Lung microvascular endothelial cell (primary cell): ENCODE results near the gene KIF6. TPM values are rescaled to one million over a fixed set of nuclear protein-coding genes. Genes with fewer than 3 reads are reported as not detected.
"Not testable (repeated sequence)": the region's sequence is repeated elsewhere in the genome, so short reads cannot be mapped to it uniquely, and the experiment has no call there.

ENCODE experiments used
- DNase-seq, 2 donors: peaks; one replicate each; pipeline versions ENCODE4 v3.0.0 to v3.0.0-alpha.2; 2010; ENCODE audit warnings: low read depth in 2 of 2
- total RNA-seq: library from RNA; depleted of rRNA; stranded (reverse); fragments of >200 nt; gene quantifications from 2 replicates; pipeline ENCODE4 v1.2.1, GENCODE V29; 2014

KIF6 gene
- total RNA-seq, 1 donor from 2014 or later = 0.40 TPM

DNA sequence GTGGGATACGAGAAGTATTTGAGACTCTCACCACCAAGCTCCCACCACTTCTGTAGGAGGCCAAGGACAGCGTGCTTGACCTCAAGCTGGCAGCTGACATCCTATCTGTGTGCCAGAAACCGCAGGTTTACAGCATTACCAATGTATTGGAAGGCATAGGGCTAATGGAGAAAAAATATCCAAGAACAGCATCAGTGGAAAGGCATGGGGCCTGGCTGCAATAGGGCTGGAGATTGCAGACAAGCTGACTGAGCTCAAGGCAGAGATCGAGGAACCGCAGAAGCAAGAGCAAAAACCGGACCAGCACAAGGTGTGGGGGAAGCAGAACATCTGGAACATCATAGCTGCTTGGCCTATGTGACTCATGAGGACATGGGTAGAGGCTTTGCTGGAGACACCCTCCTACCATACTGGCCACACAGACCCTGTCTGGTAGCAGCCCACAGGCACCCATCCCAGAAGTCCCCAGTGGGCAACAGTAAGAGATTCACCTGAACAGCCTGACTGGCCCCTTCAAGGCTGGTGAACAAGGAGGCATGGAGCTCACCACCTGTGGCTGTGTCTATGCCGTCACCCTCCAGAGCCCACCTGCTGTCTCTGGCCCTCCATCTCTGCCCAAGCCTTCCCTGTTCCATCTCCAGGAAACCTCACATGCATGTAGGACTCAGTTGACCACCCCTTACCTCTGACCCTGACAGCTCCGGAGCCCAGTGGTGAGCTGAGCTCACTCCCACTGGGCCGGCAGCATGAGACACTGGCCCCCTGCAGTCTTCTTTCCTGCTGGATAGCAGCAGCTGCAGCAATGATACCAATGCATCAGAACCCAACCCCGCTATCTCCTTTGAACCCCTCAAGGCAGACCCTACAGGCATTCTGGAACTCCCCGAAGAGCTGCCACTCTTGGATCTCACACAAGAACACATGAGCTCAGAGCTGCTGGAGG, 171.1 kb downstream of the KIF6 start:
- no peak for DNase-seq

DNA sequence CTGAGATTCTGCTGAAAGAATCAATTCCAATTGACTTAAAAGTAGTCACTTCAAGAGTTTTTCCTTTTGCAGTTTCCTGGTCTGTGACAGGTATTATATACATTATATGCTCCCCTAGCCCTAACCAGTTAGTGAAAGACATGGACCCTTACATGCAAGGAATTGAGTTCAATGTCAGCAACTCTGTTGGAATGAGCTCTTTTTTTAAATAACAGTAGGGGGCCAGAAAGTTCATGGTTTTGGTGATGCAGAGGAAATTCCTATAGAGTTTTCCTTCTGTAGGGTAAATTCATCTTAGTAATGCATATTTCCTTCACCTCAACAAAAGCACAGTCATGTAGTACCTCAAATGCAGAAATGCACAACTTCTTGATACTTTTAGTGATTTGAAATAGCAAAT, 172.2 kb downstream of the KIF6 start:
- DNase-seq = no peak

DNA sequence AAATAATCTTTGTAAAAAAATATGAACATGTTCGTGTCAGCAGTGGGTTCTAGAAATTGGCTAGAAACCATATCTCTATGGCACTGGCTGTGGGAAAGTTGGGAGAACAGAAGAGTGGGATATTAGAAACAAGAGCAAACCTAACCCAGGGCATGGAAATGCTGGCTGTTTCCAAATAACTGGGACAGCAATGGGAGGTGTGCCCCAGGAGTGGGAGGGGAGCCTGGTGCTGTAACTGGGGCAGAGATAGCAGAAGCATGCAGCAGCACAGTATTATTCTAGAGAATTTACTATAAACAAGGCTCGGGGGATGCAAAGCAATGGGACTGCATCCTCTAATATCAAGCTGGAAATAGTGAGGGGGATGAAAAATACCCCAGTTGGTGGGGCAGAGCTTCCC, 175.0 kb downstream of the KIF6 start:
- no peak for DNase-seq

DNA sequence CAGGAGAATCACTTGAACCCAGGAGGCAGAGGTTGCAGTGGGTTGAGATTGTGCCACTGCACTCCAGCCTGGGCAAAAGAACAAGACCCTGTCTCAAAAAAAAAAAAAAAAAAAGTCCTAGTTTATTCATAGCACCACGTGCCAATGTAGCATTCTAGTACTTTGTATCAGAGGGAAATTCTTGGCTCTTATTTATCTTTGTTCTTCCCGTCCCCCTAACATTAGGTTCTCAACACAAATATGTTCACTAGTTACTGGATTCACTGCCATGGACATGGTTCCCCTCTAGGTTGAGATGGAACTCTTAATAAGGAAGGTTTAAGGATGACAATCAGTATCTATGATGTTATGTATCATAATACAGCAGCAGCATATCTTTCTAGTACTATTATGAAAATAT, 178.5 kb downstream of the KIF6 start:
- DNase-seq = no peak

- DNase-seq = no peak
Measured at GRCh38 chr6:39543950-39544349, 181.3 kb downstream of the KIF6 start.

- no peak for DNase-seq
Measured at GRCh38 chr6:39543095-39543494, 182.1 kb downstream of the KIF6 start.

DNA sequence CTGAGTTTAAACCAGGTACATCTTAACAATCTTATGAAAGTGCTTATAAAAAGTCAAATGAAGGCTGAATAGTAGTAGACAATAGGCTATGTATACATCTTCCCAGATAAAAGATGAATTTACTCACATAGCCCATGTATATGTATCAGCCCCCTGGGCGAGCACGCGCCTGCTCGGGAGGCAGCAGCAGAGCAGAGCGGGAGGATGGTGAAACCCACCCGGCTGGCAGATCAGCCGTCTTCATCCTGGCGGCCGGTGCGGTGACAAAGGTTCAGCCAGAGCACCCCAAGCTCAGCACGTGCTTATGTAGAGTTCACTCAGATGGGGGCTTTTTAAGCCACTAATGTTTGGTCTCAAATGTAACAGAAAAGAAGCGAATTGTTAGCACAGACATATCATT, 184.8 kb downstream of the KIF6 start:
- no peak for DNase-seq

DNA sequence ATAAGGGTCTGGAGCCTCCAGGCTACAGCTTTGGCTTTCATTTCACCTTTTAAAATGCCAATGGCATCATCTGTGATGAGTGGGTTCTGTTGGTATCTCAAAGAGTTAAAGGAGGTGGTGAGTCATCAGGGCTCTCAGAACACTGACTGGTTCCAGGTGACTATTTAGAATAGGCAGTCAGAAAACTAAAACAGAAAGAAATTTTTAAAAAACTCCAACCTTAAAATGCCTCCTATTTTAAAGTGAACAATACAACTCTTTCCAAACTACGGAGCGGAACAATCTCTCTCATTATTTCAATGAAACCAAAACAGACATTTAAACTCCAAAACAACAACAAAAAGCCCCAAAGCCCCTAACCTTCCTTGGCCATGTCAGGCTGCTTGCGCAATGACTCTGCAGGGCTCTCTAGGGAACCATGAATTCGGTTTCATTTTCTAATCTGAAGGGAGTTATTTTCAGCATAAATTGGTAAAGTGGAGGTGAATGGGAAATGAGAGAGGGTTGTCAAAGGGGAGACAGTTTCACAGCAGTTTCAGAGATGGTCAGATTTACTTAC, 194.9 kb downstream of the KIF6 start:
- DNase-seq = peak in 1 of 2 donors; percentile 5

- DNase-seq = no peak
Measured at GRCh38 chr6:39527792-39528564, 197.2 kb downstream of the KIF6 start.

DNA sequence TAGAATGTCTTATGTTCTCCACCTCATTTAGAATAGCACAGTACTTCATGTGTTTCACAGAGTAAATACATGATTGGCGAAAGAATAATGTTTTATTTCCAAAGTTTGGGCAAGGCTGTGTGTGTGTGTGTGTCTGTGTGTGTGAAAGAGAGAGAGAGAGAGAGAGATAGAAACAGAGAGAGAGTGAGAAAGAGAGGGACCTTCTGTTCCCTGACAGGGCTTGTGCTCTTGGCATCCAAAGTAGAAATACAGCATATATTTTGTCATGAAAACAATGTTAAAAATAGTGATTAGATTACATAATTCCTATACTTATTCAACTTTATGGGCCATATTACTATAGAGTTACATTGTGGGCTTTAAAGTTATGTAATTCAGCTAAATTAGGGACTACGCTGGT, 201.2 kb downstream of the KIF6 start:
- DNase-seq = no peak

GRCh38 chr6:39521958-39522357, 203.2 kb downstream of the KIF6 start:
- no peak for DNase-seq

- no peak for DNase-seq
Measured at GRCh38 chr6:39520916-39521315, 204.3 kb downstream of the KIF6 start.

DNA sequence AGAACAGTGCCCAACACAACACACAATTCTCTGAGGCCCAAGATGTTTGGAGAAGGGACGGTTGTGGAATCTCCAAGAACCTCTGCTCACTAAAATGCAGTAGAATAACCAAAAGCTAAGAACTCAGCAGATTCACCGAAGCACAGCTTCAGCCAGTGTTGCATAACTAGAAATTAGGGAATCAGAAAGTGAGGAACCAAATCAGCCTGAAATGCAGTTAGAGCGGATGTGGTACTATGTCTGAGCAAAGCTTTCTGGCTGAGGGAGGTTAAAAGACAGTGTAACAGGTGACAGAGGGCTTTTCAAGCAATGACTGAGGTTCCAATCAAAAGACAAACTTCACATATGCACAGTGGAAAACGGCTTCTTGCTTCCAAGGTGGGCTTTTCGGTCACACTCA, 204.8 kb downstream of the KIF6 start:
- DNase-seq = no peak

DNA sequence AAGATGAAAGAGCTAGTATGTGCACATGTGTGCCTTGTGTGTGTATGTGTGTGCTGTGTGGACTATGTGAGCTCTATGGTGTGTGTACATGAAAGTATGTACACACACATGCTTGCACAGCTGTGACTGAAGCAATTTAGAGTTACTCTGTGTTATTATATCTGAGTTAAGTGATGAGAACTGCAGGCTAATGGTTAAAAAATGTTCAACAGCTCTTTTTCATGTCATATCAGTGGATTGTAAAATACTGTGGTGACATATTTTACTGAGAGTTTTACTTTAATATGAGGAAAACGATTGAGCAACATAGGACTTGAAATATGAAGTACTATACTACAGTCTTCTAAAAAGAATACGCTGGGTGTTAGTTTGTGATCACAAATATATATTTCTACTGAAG, 207.0 kb downstream of the KIF6 start:
- DNase-seq = no peak

GRCh38 chr6:39517756-39518155, 207.5 kb downstream of the KIF6 start:
- no peak for DNase-seq

- DNase-seq = no peak
Measured at GRCh38 chr6:39516471-39516870, 208.7 kb downstream of the KIF6 start.

GRCh38 chr6:39515471-39515870, 209.7 kb downstream of the KIF6 start:
- DNase-seq = no peak

- no peak for DNase-seq
Measured at GRCh38 chr6:39515006-39515405, 210.2 kb downstream of the KIF6 start.

DNA sequence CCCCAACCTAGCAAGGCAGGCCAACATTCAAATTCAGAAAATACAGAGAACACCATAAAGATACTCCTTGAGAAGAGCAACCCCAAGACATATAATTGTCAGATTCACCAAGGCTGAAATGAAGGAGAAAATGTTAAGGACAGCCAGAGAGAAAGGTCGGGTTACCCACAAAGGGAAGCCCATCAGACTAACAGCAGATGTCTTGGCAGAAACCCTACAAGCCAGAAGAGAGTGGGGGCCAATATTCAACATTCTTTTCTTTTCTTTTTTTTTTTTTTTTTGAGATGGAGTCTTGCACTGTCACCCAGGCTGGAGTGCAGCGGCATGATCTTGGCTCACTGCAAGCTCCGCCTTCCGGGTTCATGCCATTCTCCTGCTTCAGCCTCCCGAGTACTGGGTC, 215.4 kb downstream of the KIF6 start:
- DNase-seq = not testable (repeated sequence)

DNA sequence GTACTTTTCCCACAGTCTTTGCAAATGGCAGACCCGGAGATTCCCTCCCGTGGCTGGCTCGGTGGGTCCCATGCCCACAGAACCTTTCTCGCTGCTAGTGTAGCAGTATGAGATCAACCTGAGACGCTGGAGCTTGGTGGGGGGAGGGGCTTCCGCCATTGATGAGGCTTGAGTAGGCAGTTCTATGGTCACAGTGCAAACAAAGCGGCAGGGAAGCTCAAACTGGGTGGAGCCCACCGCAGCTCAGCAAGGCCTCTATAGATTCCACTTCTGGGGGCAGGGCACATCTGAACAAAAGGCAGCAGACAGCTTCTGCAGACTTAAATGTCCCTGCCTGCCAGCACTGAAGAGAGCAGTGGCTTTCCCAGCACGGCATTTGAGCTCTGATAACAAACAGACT, 216.7 kb downstream of the KIF6 start:
- no peak for DNase-seq

DNA sequence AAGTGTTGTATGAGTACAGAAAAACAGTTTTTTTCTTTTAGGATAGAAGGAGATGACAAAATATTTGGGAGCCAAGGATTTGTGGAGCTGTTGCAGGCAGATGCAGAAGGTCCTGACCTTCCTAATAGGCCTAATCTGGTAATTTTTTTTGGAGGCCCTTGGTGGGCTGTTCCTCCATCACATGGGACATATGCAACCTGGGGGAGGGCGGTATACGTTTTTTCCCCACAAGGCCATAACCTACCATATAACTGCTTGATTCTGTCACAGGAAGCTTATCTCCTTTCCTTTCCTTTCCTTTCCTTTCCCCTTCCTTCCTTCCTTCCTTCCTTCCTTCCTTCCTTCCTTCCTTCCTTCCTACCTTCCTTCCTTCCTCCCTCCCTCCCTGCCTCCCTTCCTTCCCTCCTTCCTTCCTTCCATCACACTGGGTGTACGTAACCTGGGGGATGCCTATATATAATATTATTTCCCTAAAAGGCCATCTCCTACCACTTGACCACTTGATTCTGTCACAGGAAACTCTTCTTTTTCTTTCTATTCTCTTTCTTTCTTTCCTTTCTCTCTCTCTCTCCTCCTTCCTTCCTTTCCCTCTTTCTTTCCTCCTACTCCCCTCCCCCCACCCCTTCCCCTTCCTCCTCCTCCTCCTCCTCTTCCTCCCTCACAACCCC, 217.7 kb downstream of the KIF6 start:
- DNase-seq = no peak
